Karpas-422 (cell line): ENCODE results near the gene FAM174C. TPM values are rescaled to one million over a fixed set of nuclear protein-coding genes. Genes with fewer than 3 reads are reported as not detected.

Source experiments
- DNase-seq: peaks from one replicate; pipeline ENCODE4 v3.0.0-alpha.2; 2015
- H2AFZ ChIP-seq: fragments of 200-600 bp; sonication (generic); 2 replicates; pipeline ENCODE4 v1.6.1; 2014; ENCODE audit warnings: antibody characterized with exemption, low read length, mixed read lengths
- H3K27ac ChIP-seq: fragments of 200-600 bp; sonication (generic); 2 replicates; pipeline ENCODE4 v1.5.1; 2014; ENCODE audit warnings: mild to moderate bottlenecking, low read length, moderate library complexity
- H3K27me3 ChIP-seq: fragments of 200-600 bp; sonication (generic); 2 replicates; pipeline ENCODE4 v1.6.1; 2014; ENCODE audit warnings: low read length, mixed read lengths
- H3K36me3 ChIP-seq: fragments of 200-600 bp; sonication (generic); 2 replicates; pipeline ENCODE4 v1.6.1; 2014; ENCODE audit warnings: low read length, mixed read lengths; ENCODE audit not compliant: insufficient read depth
- H3K4me1 ChIP-seq: fragments of 200-600 bp; sonication (generic); 2 replicates; pipeline ENCODE4 v1.6.1; 2014; ENCODE audit warnings: mild to moderate bottlenecking, low read length, mixed read lengths
- H3K4me2 ChIP-seq: fragments of 200-600 bp; sonication (generic); 2 replicates; pipeline ENCODE4 v1.6.1; 2014; ENCODE audit warnings: low read length, low read depth, mild to moderate bottlenecking; ENCODE audit not compliant: poor library complexity, severe bottlenecking
- H3K4me3 ChIP-seq: fragments of 200-600 bp; sonication (generic); 2 replicates; pipeline ENCODE4 v1.5.1; 2014; ENCODE audit warnings: mild to moderate bottlenecking, antibody characterized with exemption, low read length, mixed read lengths
- H3K79me2 ChIP-seq: fragments of 200-600 bp; sonication (generic); 2 replicates; pipeline ENCODE4 v1.6.1; 2014; ENCODE audit warnings: mild to moderate bottlenecking, low read length, mixed read lengths
- H3K9ac ChIP-seq: fragments of 200-600 bp; sonication (generic); 2 replicates; pipeline ENCODE4 v1.6.0; 2014; ENCODE audit warnings: low read length
- H3K9me2 ChIP-seq: fragments of 200-600 bp; sonication (generic), shearing (Covaris generic); replicated peaks from 2 replicates; pipeline ENCODE4 v1.6.0; 2014; ENCODE audit warnings: mild to moderate bottlenecking, low read length, moderate library complexity; ENCODE audit not compliant: insufficient read depth
- H3K9me3 ChIP-seq: fragments of 300-700, 200-600 bp; sonication (generic); 2 replicates; pipeline ENCODE4 v1.6.1; 2014; ENCODE audit warnings: low read length, mixed read lengths
- H4K20me1 ChIP-seq: fragments of 200-600 bp; sonication (generic); 2 replicates; pipeline ENCODE4 v1.6.1; 2014; ENCODE audit warnings: mild to moderate bottlenecking, antibody characterized with exemption, low read length, low read depth; ENCODE audit not compliant: insufficient read depth
- total RNA-seq: library from RNA; depleted of rRNA; stranded (reverse); fragments of >200 nt; shearing (Covaris generic); gene quantifications from 2 replicates; pipeline ENCODE4 v1.2.3, GENCODE V29; 2014; ENCODE audit warnings: low replicate concordance

The FAM174C gene
- total RNA-seq, 1 experiment from 2014 or later, result 32.7 TPM

DNA sequence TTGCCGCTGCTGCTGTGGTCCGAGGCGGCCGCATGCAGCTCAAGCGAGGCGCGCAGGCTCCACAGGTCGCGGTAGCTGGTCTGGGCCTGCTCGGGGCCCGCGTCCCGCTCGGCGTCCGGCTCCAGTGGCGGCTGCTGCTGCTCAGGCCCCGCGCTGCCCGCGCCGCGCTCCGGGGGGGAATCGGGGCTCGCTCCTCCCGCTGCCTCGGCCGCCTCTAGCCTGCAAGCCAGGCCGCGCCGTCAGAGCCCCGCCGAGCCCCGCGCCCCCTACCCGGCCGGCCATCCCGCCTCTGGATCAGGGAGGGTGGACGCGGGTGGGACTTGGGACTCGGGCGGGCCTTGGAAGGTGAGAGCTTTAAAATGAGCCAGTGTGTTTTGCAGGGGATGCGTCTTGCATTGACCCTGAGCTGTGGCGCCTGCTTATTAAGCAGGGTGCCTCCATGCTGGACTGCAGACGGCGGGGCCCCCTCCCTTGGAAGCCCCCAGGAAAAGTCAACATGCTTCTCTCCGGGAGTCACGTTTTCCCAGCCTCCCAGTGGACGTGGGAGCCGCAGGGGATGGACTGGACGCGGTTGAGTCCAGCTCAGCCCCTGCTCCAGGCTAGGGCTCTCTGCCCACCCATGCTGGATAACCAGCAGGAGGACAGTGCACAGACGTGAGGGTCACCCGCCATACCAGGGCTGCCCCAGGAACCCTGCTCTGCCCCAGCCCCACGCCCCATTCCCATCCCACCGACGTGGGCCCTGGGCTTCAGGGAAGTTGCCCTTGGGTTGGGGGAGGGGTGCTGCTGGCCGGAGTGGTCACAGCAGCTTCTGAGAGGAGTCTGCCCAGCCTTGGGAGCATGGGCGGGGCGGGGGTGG, 45.2 kb upstream of the FAM174C start:
- Histone ChIP-seq H3K27ac (no peak overlapping the region), H3K9me2 (no peaks in the 10 kb centered on the region), H3K9me3 (no peaks in the 10 kb centered on the region), H3K4me2 (no peak overlapping the region), H3K79me2 (no peaks in the 10 kb centered on the region), H3K27me3 (no peaks in the 10 kb centered on the region), H3K9ac (no peak overlapping the region), H3K4me1 (peaks cover 3% of the 10 kb centered on the region; the same call in 1 of the 2 replicates), H3K36me3 (no peaks in the 10 kb centered on the region), H4K20me1 (no peaks in the 10 kb centered on the region), H3K4me3 (no peak overlapping the region), H2AFZ (no peak overlapping the region)
- no peak for DNase-seq

DNA sequence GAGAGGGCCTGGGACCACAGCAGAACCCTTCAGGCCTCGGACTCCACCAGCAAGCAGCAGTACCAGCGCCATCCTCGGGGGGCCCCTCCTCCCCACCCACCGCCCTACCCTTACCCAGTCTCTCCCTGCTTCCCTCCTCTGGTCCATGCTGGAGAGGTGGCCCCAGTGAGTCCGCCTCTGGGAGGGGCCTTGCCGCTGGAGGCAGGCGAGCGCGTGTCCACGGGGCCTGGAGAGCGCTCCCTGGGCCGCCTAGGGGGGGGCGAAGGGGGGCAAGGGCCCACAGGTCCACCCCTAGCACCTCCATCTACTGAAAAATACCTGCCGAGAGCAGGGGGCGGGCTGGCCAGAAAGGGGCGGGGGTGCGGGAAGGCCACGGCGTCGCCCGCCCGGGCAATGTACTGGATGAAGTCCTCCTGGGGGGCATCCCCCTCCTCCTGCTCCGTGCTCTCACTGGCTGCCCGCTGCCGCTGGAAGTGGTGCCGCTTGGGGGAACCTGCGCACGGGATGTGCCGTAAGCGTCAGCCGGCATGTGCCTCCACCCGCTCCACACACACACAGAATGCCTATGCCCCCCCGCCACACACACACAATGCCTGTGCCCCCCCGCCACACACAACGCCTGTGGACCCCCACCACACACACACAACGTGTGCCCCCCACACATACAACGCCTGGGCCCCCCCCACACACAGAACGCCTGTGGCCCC, 44.4 kb upstream of the FAM174C start:
- Histone ChIP-seq H3K4me1 (peaks cover 3% of the 10 kb centered on the region; the same call in 1 of the 2 replicates), H3K4me2 (no peak overlapping the region), H3K4me3 (no peak overlapping the region), H3K27me3 (no peaks in the 10 kb centered on the region), H3K79me2 (no peaks in the 10 kb centered on the region), H4K20me1 (no peaks in the 10 kb centered on the region), H3K27ac (no peak overlapping the region), H2AFZ (no peak overlapping the region), H3K9ac (no peak overlapping the region), H3K36me3 (no peaks in the 10 kb centered on the region), H3K9me3 (no peaks in the 10 kb centered on the region), H3K9me2 (no peaks in the 10 kb centered on the region)
- DNase-seq, result no peak

DNA sequence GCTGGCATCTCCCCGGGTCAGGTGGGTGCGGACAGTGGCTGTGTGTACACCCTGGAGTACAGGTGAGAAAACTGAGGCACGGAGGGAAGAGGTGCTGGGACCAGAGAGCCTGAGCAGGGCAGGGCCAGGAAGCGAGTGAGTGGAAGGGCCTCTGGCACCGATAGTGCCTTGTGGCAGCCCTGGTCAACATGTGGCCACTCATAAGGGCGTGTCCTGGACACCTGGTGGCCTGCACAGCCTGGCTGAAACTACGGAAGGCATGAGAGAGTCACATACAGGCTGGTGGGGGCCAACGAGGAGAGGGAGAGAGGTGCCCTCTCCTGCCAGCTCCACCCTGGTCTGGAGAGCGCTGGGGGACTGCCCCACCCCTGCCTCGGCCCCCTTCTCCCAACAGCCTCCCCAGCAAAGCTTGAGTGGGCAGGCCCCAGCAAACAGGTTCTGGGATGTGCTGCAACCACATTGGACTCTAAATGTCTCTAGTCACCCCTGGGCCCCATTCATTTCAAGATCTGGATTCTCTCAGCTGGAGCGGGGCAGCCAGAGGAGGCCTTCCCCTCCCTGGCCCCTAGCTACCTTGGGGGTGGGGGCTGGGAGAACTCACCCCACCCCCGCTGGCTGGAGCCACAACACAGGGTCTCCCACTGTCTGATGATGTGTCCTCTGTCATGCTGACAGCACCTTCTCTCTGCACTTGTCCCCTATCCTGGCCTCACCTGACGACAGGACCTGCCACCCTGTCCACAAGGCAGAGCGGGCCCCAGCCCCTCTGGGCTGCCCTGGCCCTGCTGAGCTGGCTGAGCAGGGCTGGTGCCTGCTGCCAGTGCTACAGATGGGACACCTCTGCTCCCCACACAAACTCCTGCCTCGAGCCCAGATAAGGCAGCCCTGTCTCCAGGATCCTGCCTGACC, 43.3 kb upstream of the FAM174C start:
- H3K27ac ChIP-seq, result no peak overlapping the region
- H3K79me2 ChIP-seq, result peaks cover 1% of the 10 kb centered on the region; the same call in 1 of the 2 replicates
- no peaks in the 10 kb centered on the region for H3K9me2 ChIP-seq
- no peak overlapping the region for H3K4me2 ChIP-seq
- DNase-seq, result no peak
- no peaks in the 10 kb centered on the region for H4K20me1 ChIP-seq
- H3K9me3 ChIP-seq, result no peaks in the 10 kb centered on the region
- no peaks in the 10 kb centered on the region for H3K36me3 ChIP-seq
- H3K4me1 ChIP-seq, result peaks cover 4% of the 10 kb centered on the region
- H3K4me3 ChIP-seq, result no peak overlapping the region
- no peak overlapping the region for H2AFZ ChIP-seq
- H3K27me3 ChIP-seq, result no peaks in the 10 kb centered on the region
- H3K9ac ChIP-seq, result peak overlapping the region; percentile 9; the same call in 1 of the 2 replicates

DNA sequence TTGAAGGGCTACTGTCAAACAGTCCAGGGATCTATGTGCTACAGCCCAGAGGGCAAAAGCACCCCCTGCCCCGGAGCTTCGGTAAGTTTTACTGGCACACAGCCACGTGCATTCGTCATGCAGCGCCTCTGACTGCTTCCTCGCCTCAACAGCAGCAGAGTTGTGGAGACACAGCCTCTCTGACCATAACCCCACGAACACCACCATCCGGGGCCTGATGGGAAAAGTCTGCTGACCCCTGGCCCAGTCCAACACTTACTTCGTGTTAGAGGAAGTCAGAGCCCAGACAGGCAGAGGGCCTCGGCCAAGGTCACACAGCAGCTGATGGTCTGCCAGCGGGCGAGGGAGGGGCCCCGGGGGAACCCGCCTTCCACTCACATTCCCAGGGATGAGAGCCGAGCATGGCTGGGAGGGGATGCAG, 42.7 kb upstream of the FAM174C start:
- no peaks in the 10 kb centered on the region for H3K9me2 ChIP-seq
- no peaks in the 10 kb centered on the region for H3K36me3 ChIP-seq
- peaks cover 5% of the 10 kb centered on the region; the same call in 1 of the 2 replicates for H3K79me2 ChIP-seq
- no peak for DNase-seq
- no peak overlapping the region for H2AFZ ChIP-seq
- H3K27me3 ChIP-seq, result no peaks in the 10 kb centered on the region
- H3K9me3 ChIP-seq, result no peaks in the 10 kb centered on the region
- H3K4me3 ChIP-seq, result no peak overlapping the region
- H3K4me1 ChIP-seq, result peaks cover 8% of the 10 kb centered on the region
- no peak overlapping the region for H3K9ac ChIP-seq
- no peaks in the 10 kb centered on the region for H4K20me1 ChIP-seq
- H3K27ac ChIP-seq, result no peak overlapping the region
- H3K4me2 ChIP-seq, result no peak overlapping the region

DNA sequence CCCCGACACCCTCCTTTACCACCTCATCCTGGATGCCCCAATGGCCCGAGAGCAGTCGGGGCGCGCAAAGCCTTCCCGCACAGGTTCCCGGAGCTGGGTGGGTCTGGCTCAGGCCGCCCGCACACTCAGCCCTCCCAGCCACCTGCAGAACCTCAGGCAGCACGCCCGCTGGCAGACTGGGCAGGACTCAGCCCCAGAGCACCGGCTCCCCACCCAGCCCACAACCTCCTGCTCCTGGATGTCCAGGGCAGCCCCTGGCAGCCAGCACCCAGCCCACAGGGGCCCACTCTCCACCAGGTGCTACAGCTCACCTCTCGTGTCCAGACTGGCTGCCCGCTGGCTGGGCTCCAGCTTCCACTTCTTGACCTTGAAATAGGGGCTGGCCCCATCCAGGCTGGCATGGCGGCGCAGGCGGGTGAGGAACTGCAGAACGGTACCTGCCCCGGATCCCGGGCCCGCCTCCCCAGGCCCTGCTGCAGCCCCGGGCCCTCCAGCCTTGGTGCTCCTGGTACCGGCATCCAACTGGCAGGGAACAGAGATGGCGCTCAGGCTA, 42.1 kb upstream of the FAM174C start:
- no peaks in the 10 kb centered on the region for H3K9me3 ChIP-seq
- no peak overlapping the region for H2AFZ ChIP-seq
- peaks cover 10% of the 10 kb centered on the region for H3K4me1 ChIP-seq
- H3K79me2 ChIP-seq, result peaks cover 5% of the 10 kb centered on the region; the same call in 1 of the 2 replicates
- no peak overlapping the region for H3K9ac ChIP-seq
- H3K27me3 ChIP-seq, result no peaks in the 10 kb centered on the region
- H3K4me2 ChIP-seq, result no peak overlapping the region
- no peak overlapping the region for H3K4me3 ChIP-seq
- H3K9me2 ChIP-seq, result no peaks in the 10 kb centered on the region
- no peaks in the 10 kb centered on the region for H4K20me1 ChIP-seq
- H3K36me3 ChIP-seq, result no peaks in the 10 kb centered on the region
- no peak for DNase-seq
- H3K27ac ChIP-seq, result no peak overlapping the region

DNA sequence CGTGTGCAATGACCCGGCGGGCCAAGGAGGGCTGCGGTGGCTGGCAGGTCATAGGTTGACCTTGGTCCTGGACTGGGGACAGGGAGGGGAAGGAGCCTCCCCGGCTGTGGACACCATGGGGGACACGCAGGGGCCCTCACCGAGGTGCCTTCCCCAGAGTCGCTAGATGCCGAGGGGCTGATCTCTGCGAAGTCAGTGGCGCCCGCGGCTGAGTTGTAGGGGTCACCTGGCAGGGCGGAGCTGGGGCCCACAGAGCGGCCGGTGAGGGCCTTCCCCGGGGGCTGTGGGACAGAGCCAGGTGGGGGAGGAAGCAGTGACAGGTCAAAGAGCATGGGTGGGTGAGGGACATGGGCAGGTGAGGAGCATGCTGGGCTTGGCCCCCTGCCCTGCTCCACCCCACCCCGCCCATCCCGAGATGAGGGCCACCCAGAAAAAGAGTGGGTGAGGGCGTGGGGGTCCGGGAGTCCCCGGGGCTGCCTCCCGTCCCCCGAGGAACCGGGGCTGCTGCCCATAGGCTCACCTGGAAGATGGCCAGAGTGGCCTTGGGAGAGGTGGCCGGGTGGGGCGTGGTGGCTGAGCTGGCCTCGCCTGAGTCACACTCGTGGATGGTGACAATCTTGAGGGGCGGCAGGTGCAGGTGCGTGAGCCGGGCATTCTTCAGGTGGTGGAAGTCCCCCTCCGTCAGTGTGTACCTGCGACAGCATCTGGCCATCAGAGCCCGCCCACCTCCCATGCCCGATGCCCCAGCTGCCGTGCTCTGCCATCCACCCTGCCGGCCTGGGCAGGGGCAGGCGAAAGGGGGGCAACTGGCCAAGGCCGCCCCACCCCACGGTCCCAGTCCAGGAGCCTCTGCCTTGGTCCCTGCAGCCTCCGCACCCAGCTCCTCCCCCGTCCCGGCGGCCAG, 41.0 kb upstream of the FAM174C start:
- no peak overlapping the region for H3K27ac ChIP-seq
- H3K4me2 ChIP-seq, result no peak overlapping the region
- no peak for DNase-seq
- H3K9ac ChIP-seq, result no peak overlapping the region
- peaks cover 5% of the 10 kb centered on the region; the same call in 1 of the 2 replicates for H3K79me2 ChIP-seq
- peaks cover 21% of the 10 kb centered on the region for H3K4me1 ChIP-seq
- H3K4me3 ChIP-seq, result no peak overlapping the region
- H4K20me1 ChIP-seq, result no peaks in the 10 kb centered on the region
- no peaks in the 10 kb centered on the region for H3K27me3 ChIP-seq
- H3K9me2 ChIP-seq, result no peaks in the 10 kb centered on the region
- no peak overlapping the region for H2AFZ ChIP-seq
- H3K36me3 ChIP-seq, result no peaks in the 10 kb centered on the region
- H3K9me3 ChIP-seq, result no peaks in the 10 kb centered on the region

DNA sequence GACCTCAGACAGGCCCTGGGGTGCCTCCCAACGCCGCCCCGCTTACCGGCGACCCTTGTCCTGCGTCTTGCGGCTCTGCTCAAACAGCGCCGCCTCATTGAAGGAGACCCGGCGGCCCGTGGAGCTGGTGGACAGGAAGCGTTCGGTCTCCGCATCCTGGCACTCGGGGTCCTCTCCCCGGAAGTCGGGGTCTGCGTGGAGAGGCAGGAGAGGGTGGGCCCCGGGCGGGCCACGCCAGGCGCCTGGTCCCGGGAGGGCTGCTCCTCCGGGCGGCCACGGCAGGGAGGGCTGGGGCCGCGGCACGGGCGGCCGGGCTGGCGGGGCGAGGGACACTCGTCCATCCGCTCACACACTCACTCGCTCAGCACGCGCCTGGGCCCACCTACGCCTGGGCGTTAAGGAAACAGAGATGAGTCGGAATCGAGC, 40.4 kb upstream of the FAM174C start:
- H2AFZ ChIP-seq, result no peak overlapping the region
- peaks cover 5% of the 10 kb centered on the region; the same call in 1 of the 2 replicates for H3K79me2 ChIP-seq
- no peak overlapping the region for H3K27ac ChIP-seq
- no peaks in the 10 kb centered on the region for H3K36me3 ChIP-seq
- H3K27me3 ChIP-seq, result no peaks in the 10 kb centered on the region
- no peak overlapping the region for H3K9ac ChIP-seq
- H3K4me2 ChIP-seq, result no peak overlapping the region
- no peaks in the 10 kb centered on the region for H3K9me2 ChIP-seq
- DNase-seq, result no peak
- H3K4me1 ChIP-seq, result peaks cover 28% of the 10 kb centered on the region
- no peaks in the 10 kb centered on the region for H4K20me1 ChIP-seq
- no peaks in the 10 kb centered on the region for H3K9me3 ChIP-seq
- H3K4me3 ChIP-seq, result no peak overlapping the region
